ENCODE measurements around the gene SLC9A7.

DNA sequence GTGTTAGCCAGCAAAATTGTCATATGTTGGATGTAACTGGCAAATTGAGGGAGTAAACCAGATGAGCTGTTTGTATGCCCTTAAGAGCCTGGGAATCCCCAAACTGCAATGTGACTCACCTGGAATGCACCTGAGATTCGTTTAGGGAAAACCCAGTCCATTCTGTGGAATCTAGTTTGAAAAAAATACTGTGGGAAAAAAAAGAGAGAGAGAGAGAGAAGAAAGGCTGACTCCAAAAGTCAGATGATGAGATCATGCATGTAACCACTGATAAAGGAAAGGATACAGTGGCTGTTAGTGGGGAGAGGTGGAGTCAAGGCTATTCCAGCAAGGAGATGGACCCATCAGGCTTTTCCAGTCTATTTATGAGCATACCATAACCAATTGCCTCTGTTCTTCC, 48.5 kb downstream of the SLC9A7 start:
- TF ChIP-seq POLR2A (IDR thresholded peaks at IDR 0.05; ENCODE audit: low read length) = no peak
- no peak for TF ChIP-seq GATA1 (IDR thresholded peaks at IDR 0.05; ENCODE audit: low read depth, low read length)

All from erythroblast (primary cell).